Chondrocyte (in vitro differentiated cells): ENCODE data around the gene ERFL. TPM values are rescaled to one million over a fixed set of nuclear protein-coding genes. Genes with fewer than 3 reads are reported as not detected.

Source experiments
- DNase-seq: peaks from one replicate; pipeline ENCODE4 v3.0.0; 2021; ENCODE audit warnings: mixed read lengths, low spot score
- H3K27ac Mint-ChIP-seq: one replicate; pipeline ENCODE4 v1.8.0; 2021; ENCODE audit warnings: mild to moderate bottlenecking, moderate library complexity, mixed read lengths; ENCODE audit not compliant: unreplicated experiment
- H3K27me3 Mint-ChIP-seq: 2 replicates; pipeline ENCODE4 v1.8.0; 2021; ENCODE audit warnings: low read depth, mixed read lengths
- H3K36me3 Mint-ChIP-seq: 2 replicates; pipeline ENCODE4 v1.8.0; 2021; ENCODE audit warnings: low read depth, mixed read lengths
- H3K4me1 Mint-ChIP-seq: 2 replicates; pipeline ENCODE4 v1.8.0; 2021; ENCODE audit warnings: low read depth, mild to moderate bottlenecking, mixed read lengths
- H3K4me3 Mint-ChIP-seq: one replicate; pipeline ENCODE4 v1.8.0; 2021; ENCODE audit warnings: mild to moderate bottlenecking, moderate library complexity, mixed read lengths; ENCODE audit not compliant: unreplicated experiment
- H3K9me3 Mint-ChIP-seq: 2 replicates; pipeline ENCODE4 v1.8.0; 2021; ENCODE audit warnings: low read depth, mixed read lengths
- microRNA-seq: library from miRNA; unstranded; fragments of <30 nt; microRNA quantifications from one replicate; pipeline ENCODE4 v1.2.0, GENCODE V29; 2020; ENCODE audit warnings: borderline number of aligned reads
- total RNA-seq: library from RNA; stranded (reverse); gene quantifications from 3 replicates; pipeline ENCODE4 v1.2.1, GENCODE V29; 2021
- TF ChIP-seq, protein P1 (sequence below): fragments of 200-600 bp; sonication (generic); IDR thresholded peaks from 2 replicates; pipeline ENCODE4 v1.5.0; 2021; ENCODE audit warnings: antibody characterized with exemption, mild to moderate bottlenecking, moderate library complexity

The ERFL gene
- total RNA-seq, 1 donor from 2014 or later: 0.35 TPM

DNA sequence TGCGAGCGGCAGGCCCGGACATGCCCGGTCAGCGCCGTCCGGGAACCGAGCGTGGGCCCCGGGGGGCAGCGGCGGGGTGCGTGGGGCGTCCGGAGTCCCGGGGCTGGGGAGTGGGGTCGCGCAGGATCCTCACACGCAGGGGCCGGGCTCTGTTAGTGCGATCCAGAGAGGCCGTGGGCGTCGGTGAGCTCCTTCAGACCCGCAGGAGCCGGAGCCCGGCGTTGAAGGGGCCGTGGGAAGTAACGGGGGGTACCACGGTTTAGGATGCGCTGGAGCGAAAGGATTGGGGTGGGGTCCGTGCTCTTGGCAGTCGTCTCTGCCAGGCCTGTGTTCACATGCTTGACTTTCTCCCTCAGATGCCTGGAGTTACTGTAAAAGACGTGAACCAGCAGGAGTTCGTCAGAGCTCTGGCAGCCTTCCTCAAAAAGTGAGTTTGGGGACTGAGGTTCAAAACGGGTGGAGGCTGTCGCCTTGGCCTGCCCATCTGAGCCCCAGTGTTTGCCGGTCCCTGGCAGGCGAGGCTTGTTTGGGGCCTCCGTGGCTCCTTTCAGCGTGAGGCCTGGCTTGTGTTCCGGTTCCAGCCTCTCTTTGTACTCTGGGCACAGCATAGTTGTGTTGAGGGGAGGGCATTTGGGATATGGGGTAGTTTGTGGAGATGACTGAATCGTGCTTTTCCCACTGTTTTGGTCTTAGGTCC is 67.7 kb downstream of the ERFL start:
- Mint-ChIP-seq H3K27me3 (peaks cover 3% of the 10 kb centered on the region), H3K27ac (peak overlapping the region; percentile 93), H3K9me3 (no peaks in the 10 kb centered on the region), H3K4me1 (peaks cover 48% of the 10 kb centered on the region), H3K4me3 (peak overlapping the region; percentile 96), H3K36me3 (peaks cover 39% of the 10 kb centered on the region)
- TF ChIP-seq, protein P1, sequence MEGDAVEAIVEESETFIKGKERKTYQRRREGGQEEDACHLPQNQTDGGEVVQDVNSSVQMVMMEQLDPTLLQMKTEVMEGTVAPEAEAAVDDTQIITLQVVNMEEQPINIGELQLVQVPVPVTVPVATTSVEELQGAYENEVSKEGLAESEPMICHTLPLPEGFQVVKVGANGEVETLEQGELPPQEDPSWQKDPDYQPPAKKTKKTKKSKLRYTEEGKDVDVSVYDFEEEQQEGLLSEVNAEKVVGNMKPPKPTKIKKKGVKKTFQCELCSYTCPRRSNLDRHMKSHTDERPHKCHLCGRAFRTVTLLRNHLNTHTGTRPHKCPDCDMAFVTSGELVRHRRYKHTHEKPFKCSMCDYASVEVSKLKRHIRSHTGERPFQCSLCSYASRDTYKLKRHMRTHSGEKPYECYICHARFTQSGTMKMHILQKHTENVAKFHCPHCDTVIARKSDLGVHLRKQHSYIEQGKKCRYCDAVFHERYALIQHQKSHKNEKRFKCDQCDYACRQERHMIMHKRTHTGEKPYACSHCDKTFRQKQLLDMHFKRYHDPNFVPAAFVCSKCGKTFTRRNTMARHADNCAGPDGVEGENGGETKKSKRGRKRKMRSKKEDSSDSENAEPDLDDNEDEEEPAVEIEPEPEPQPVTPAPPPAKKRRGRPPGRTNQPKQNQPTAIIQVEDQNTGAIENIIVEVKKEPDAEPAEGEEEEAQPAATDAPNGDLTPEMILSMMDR: no peak
- no peak for DNase-seq

DNA sequence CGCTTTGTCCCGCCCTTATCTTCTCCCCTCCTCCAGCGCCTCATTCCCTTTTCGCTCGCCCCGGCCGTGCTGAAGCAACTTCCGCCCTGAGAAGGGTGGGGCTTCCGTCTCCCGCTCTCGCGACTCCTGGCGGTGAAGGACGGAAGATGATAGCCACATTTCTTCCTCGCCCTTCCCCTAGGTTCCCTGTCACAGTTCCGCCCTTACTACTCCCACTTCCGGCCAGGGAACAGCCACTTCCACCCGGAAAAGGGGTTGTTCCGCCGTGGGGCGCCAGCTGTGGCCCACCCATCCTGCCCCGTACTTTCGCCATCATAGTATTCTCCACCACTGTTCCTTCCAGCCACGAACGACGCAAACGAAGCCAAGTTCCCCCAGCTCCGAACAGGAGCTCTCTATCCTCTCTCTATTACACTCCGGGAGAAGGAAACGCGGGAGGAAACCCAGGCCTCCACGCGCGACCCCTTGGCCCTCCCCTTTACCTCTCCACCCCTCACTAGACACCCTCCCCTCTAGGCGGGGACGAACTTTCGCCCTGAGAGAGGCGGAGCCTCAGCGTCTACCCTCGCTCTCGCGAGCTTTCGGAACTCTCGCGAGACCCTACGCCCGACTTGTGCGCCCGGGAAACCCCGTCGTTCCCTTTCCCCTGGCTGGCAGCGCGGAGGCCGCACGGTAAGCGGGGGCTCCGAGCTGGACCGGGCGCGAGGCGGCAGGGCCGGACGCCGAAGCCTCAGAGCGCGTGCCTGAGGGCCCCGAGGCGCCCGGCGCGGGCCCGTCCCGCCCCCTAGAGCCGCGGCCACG is 68.4 kb downstream of the ERFL start, which contains the start of gene RPS19:
RPS19 (plus strand) TSS at position 638 of the 801 bp plus-strand sequence. CDS start 520 bp downstream, outside the sequence.
- TF ChIP-seq, protein P1: peak; percentile 78
- Mint-ChIP-seq H3K27me3 (peaks cover 9% of the 10 kb centered on the region), H3K27ac (peak within 1 kb of the TSS; percentile 99), H3K4me3 (peak within 1 kb of the TSS; percentile 96), H3K4me1 (peaks cover 45% of the 10 kb centered on the region), H3K36me3 (peaks cover 36% of the 10 kb centered on the region), H3K9me3 (no peaks in the 10 kb centered on the region)
- DNase-seq: peak; percentile 98

DNA sequence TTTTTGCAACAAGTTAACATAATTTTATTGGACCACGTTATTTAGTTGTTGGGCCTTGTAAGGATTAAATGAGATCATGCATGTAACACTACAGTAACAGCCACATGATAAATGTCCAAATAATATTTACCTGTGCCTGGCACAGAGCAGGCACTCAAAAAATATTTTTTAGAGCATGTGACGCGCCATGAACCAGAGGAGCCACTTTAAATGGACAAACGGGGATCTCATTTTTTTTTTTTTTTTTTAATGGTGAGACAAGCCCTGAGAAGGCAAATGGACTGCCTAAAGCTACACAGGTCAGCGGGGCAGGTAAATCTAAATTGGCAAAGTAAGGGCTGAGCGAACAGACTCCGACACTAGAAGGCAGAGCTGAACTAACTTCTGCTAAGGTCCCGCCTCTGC is 69.0 kb downstream of the ERFL start:
- Mint-ChIP-seq H3K4me1 (peaks cover 39% of the 10 kb centered on the region), H3K27ac (peak overlapping the region; percentile 99), H3K4me3 (peak overlapping the region; percentile 96), H3K9me3 (no peaks in the 10 kb centered on the region), H3K27me3 (peaks cover 15% of the 10 kb centered on the region), H3K36me3 (peaks cover 30% of the 10 kb centered on the region)
- TF ChIP-seq, protein P1: no peak
- peak; percentile 51 for DNase-seq

Small RNA genes lying within 50 kb of the gene (microRNA-seq; reads per million reads assigned to microRNA genes)
- gene MIR6797: not detected

Other genes starting within 250 kb of the ERFL start
- gene CEACAM7, start 240.2 kb downstream of the ERFL start, total RNA-seq: not detected in 3 replicates
- gene CEACAM5, start 219.8 kb downstream of the ERFL start, total RNA-seq: not detected in 3 replicates
- not detected in 3 replicates for gene CEACAM6, start 172.9 kb downstream of the ERFL start, total RNA-seq
- not detected in 3 replicates for gene CEACAM3, start 131.9 kb downstream of the ERFL start, total RNA-seq
- not detected in 3 replicates for gene LYPD4, start 83.8 kb downstream of the ERFL start, total RNA-seq
- gene DMRTC2, start 83.4 kb downstream of the ERFL start, total RNA-seq: not detected in 3 replicates
- 1,424 to 1,797 TPM (median 1,457 TPM) in 3 replicates for gene RPS19, start 68.2 kb downstream of the ERFL start, total RNA-seq
- gene CD79A, start 51.2 kb downstream of the ERFL start, total RNA-seq: 0.36 TPM in 1 of 3 replicates, not detected in the others
- 70.5 to 105 TPM (median 73.2 TPM) in 3 replicates for gene ARHGEF1, start 45.3 kb downstream of the ERFL start, total RNA-seq
- 282 to 302 TPM (median 295 TPM) in 3 replicates for gene RABAC1, start 30.9 kb upstream of the ERFL start, total RNA-seq
- 0.10 to 0.85 TPM (median 0.64 TPM) in 3 replicates for gene ATP1A3, start 65.8 kb upstream of the ERFL start, total RNA-seq
- gene GRIK5, start 141.8 kb upstream of the ERFL start, total RNA-seq: 0.36 to 0.59 TPM (median 0.37 TPM) in 3 replicates
- 11.2 to 13.0 TPM (median 12.4 TPM) in 3 replicates for gene ZNF574, start 147.7 kb upstream of the ERFL start, total RNA-seq
- gene POU2F2, start 204.0 kb upstream of the ERFL start, total RNA-seq: 0.58 to 1.5 TPM (median 0.62 TPM) in 3 replicates